A172 (cell line): Measurements from ENCODE around the gene LANCL2. TPM values are rescaled to one million over a fixed set of nuclear protein-coding genes. Genes with fewer than 3 reads are reported as not detected.

Experiments
- DNase-seq: peaks from one replicate; pipeline ENCODE4 v3.0.0-alpha.2; 2015; ENCODE audit warnings: low spot score
- total RNA-seq: library from RNA; depleted of rRNA; stranded (reverse); fragments of >200 nt; shearing (Covaris generic); gene quantifications from 2 replicates; pipeline ENCODE4 v1.2.3, GENCODE V29; 2014

Gene LANCL2
- total RNA-seq, 1 experiment from 2014 or later = 27.5 TPM

GRCh38 chr7:55438085-55438756, 73.1 kb downstream of the LANCL2 start:
- DNase-seq = no peak

DNA sequence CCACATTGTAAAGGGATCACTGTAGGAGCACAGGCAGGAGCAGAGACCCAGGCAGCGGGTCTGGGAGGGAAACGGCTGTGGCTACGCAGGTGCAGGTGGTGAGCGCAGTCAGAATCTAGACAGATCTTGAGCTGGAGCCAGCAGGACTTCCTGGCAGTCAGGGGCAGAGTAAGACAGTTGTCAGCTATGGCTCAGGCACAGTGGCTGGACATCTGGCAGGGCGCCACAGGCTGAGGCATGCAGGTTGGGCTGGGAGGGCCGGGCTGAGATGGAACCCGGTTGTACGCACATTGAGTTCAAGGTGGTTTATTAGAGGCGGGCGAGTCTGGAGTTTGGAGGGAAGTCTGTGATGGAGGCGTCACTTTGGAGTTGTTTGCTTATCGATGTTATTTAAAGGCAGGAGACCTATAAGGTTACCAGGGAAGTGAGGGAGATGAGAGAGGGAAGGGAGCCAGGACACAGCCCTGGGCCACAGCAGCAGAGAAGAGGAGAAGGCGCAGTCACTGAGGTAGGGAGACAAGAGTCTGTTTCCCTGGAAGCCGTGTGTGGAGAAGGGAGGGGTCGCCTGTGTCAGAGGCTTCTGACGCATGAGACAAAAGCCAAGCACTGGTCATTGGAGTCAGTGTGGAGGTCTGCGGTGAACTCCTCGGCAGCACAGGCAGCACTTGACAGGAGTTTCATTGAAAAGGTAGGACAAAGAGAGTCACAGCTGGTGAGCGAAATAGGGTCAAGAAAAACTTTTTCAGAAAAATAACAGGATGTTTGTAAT, 73.8 kb downstream of the LANCL2 start:
- no peak for DNase-seq

DNA sequence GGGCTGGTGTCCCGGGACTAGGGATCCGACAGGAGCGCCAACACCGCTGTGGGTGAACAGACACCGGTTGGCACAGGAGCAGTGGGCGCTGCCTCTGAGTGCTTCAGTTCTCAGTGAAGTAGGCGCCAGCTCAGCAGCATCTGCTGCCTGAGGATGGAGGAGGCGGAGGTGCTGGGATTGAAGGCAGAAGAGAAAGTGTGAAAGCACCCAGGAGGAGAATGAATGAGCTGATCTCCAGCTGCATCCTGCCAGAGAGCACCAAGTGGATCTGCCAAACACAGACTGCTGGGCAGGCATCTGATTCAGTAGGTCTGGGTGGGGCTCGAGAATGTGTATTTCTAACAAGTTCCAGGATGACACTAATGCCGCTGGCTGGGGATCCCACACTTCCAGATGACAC, 74.5 kb downstream of the LANCL2 start:
- DNase-seq = peak; percentile 38

DNA sequence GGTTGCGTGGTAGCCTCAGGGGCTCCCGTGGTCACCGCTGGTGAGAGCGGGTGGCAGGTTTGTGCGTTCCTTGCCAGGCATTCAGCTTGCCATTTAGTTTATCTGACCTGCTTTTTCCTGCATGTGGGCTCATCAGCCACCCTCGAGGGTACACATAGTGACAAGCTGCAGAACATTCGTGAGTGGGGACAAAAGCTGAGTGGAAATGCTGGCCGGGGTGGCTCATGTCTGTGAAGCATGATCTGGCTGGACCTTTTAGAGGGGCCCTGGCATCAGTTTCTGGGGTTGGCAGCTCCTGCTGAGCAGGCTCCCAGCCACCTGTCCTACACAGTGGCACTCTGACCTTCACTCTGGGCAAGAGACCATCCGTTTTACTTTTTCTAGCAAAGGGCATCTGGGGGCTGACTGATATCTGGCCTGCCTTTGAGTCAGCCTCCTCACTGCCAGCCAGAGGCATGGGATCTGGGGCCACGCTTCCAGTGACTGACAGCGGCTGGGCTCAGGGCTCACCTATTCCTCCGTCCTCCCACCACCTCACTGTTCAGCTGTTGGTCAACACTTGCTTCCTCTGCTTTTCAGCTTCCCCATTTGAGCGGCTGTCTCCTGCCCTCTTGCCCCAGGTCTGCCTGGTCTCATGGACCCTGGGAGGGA, 75.0 kb downstream of the LANCL2 start:
- DNase-seq = no peak

- DNase-seq = no peak
Observed at GRCh38 chr7:55441002-55441401, 75.9 kb downstream of the LANCL2 start.

GRCh38 chr7:55441774-55442522, 76.8 kb downstream of the LANCL2 start:
- peak; percentile 64 for DNase-seq

DNA sequence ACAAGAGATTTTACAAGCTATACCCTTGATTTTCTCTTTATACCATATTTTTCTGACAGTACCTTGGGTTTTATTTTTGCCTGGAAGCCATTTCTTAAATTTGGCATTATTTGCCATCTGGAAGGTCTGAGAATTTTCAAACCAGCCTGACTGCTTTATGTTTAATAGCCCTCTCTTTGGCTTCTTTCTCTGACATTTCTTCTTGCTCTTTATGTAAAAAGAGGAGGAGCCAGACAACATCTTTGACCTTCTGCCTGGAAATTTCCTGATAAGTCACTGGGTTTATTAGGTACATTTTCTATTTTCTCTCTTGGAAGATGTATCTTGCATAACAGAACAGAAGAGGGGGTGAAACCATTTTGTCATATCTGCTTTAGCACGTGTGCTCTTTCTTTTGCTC, 79.6 kb downstream of the LANCL2 start:
- DNase-seq = no peak

- no peak for DNase-seq
Observed at GRCh38 chr7:55448526-55448925, 83.4 kb downstream of the LANCL2 start.

DNA sequence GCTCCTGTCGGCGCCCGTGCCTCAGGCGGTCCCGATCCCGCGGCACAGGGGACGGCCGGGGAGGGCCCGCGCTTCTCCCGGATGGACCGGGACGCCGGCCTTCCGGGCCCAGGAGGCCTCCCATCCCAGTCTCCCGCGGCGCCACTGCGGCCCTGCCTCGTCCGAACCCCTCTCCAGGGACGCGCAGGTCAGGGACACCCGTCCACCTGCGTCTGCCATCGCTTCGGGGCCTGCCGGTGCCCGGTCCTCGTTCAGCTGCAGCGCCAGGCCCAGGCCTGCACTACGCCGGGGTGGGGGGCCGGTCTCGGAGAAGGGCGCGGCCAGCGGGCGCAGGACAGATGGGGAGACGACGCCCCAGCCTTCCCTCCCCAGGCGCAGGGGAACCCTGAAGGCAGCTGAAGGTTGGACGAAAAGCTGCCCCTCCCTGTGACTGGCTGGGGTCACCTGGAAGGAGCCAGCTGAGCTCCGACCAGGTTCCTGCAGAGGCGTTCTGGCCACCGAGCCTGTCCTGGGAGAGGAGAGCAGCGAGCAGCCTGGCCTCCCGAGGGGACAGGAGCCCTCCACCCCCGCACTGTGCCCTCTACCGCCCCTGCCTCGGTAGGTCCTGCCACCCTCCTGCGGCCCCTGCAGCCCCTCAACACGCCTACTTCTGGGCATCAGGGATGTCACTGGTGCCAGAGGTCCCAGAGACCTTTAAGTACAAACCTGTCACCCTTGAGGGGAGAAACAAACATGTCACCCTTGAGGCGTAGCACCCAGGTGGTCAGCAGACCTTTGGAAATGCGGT, 84.3 kb downstream of the LANCL2 start:
- DNase-seq = no peak

DNA sequence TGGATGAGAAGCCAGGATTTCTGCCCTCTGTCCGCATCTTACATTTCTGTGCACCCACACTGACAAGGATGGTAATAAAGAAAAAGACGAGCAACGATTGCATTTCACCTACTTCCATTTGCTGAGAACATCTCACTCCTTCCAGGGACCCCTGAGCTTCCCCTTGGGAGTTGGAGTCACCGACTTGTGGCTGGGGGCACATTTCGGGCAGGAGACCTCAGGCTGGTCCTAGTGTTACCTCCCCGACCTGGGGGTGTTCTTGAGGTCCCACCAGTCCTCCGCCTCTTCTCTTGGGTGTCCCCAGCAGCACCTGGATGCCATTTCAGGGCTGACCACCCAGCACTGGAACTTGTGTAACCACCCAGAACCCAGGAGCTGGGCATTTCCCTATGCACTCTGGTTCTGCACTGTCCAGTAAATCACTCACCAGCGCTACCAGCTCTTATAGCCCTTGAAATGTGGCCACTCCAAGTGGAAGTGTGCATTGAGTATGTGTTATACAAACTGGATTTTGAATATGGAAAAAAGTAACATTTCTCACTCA, 84.9 kb downstream of the LANCL2 start:
- no peak for DNase-seq

GRCh38 chr7:55452971-55453370, 87.8 kb downstream of the LANCL2 start:
- DNase-seq = no peak

DNA sequence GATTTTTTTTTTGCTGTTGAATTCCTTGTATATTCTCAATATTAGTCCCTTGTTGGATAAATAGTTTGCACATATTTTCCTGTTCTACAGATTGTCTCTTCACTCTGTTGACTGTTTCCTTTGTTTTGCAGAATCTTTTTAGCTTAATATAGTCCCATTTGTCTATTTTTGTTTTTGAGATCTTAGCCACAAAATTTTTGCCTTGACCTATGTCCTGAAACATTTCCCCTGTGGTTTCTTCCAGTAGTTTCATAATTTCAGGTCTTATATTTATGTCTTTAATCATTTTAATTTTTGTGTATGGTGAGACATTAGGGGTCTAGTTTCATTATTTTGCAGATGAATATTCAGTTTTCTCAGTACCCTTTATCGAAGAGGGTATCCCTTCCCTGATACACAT, 92.7 kb downstream of the LANCL2 start:
- no peak for DNase-seq

GRCh38 chr7:55458351-55458750, 93.2 kb downstream of the LANCL2 start:
- DNase-seq = no peak

GRCh38 chr7:55463686-55464262, 98.6 kb downstream of the LANCL2 start:
- DNase-seq = no peak

DNA sequence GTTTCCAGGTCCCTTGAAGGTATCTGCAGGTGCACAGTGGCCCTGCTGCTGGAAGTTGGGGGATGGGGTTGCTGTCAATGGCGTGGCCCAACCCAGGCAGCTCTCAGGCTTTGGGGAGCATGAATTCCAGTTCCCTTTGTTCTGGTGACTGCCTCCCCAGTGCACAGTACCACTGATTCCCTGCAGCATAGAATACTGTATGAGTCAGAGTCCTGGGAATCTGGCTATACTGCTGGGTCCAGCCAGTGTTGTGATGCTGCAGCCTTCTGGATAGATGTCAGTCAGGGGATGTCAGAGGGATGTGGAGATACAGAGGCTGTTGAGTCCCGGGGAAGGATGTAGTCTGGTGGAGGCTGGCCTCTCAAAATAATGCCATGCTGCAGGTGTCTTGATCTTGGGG, 99.3 kb downstream of the LANCL2 start:
- no peak for DNase-seq

DNA sequence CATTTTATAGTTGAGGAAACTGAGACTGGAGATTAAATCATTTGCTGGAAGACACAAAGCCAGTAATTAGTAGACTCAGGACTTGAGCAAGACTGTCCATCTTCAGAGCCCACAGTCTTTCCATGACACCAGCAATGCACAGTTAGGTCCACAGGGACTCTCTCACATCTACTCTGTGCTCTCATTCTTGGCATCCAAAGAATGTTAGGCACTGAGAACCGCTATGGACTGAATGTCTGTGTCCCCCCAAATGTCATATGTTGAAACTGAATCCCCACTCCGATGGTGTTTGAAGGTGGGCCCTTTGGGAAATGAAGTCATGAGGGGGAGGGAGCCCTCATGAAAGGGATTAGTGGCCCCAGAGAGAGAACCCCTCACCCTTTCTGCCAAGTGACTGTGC, 100.6 kb downstream of the LANCL2 start:
- no peak for DNase-seq

DNA sequence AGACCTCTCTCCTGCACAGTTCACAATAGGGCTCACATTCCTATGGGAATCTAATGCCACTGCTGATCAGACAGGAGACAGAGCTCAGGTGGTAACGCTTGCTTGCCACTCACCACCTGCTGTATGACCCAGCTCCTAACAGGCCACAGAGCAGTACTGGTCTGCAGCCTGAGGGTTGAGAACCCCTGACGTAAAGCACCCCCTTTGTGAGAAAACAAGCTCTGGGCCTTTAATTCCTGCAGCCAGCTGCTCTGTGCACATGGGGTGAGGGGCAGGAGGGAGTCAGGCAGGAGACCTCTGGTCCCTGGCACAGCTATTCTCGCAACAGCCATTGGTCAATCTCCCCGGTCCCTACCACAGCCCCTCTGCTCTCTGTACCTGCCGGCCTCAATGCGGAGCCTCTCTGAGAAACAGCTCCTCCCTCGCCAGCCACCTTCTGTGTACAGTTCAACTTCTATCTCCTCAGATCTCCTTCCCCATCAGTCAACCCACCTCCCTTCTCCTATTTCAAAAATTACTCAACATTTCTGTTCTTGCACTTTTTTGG, 102.0 kb downstream of the LANCL2 start:
- DNase-seq = no peak

- no peak for DNase-seq
Observed at GRCh38 chr7:55468495-55468894, 103.4 kb downstream of the LANCL2 start.

DNA sequence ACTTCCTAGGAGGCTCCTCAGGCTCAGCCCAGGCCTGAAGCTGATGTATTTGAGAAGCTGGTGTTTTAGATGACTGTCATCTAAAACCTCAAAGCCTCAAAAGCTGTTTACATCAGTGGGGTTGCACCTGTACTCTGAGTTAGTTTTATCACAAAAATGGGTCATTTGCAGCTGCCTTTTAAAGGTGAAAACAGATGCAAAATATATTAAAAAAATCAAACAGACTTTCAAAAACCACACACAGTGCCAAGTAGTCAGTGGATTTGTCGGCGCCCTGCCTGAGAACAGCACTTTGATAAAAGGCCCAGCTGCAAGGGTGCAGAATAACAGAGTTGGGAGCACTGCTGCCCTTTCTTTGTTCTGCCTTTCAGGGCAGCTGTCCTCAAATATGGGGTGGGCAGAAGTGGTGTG, 104.1 kb downstream of the LANCL2 start:
- no peak for DNase-seq

GRCh38 chr7:55469721-55470120, 104.6 kb downstream of the LANCL2 start:
- no peak for DNase-seq
